Limb (tissue), 2 donors: ENCODE results near the gene PTX4.
"Not testable (repeated sequence)": the region's sequence is repeated elsewhere in the genome, so short reads cannot be mapped to it uniquely, and the experiment has no call there.

Experiments
- DNase-seq, 2 donors: peaks; one replicate each; pipeline ENCODE4 v3.0.0-alpha.2; 2016; ENCODE audit errors: extremely low spot score in 2 of 2

PTX4 gene

GRCh38 chr16:1444730-1445517 is 43.8 kb downstream of the PTX4 start:
- DNase-seq: no peak

GRCh38 chr16:1443980-1444729 is 44.6 kb downstream of the PTX4 start, which contains the start of gene CCDC154:
Gene CCDC154 (minus strand): TSS chr16:1444556. CDS start chr16:1444322, 234 bp downstream.
- no peak for DNase-seq

GRCh38 chr16:1443403-1443973 is 45.3 kb downstream of the PTX4 start:
- DNase-seq: no peak

- no peak for DNase-seq
Measured at GRCh38 chr16:1442697-1443096, 46.0 kb downstream of the PTX4 start.

- DNase-seq: no peak
Measured at GRCh38 chr16:1441391-1441829, 47.3 kb downstream of the PTX4 start.

GRCh38 chr16:1439699-1440074 is 49.1 kb downstream of the PTX4 start:
- not testable (repeated sequence) for DNase-seq

GRCh38 chr16:1439058-1439698 is 49.6 kb downstream of the PTX4 start:
- DNase-seq: no peak

- DNase-seq: no peak
Measured at GRCh38 chr16:1438229-1439057, 50.3 kb downstream of the PTX4 start.

- DNase-seq: no peak
Measured at GRCh38 chr16:1437606-1438005, 51.1 kb downstream of the PTX4 start.

- no peak for DNase-seq
Measured at GRCh38 chr16:1436731-1437355, 51.9 kb downstream of the PTX4 start.

- no peak for DNase-seq
Measured at GRCh38 chr16:1435921-1436697, 52.6 kb downstream of the PTX4 start.
